Panc1 (cell line): ENCODE data around the gene SORBS1. TPM values are rescaled to one million over a fixed set of nuclear protein-coding genes. Genes with fewer than 3 reads are reported as not detected.

Experiments used
- ATAC-seq: fragments of 200-7000 bp; cut with Tn5 transposase; 2 replicates; pipeline ENCODE4 v1.9.1; 2020; ENCODE audit warnings: mild to moderate bottlenecking, moderate library complexity
- BruUV-seq: library from RNA; stranded (reverse); fragments of 400-500 nt; replicated peaks from 2 replicates; lab custom pipeline; 2021; lab: Mats Ljungman, UMichigan
- CTCF ChIA-PET: fragments of 300-600 bp; sonication (Branson Sonifier 250); formaldehyde crosslinking; loops from one replicate; lab custom pipeline; 2022; ENCODE audit warnings: antibody characterized with exemption; lab: Charles Lee
- POLR2A ChIA-PET: fragments of 300-600 bp; sonication (Branson Sonifier 250); formaldehyde crosslinking; loops from one replicate; lab custom pipeline; 2022; ENCODE audit warnings: antibody characterized with exemption; lab: Charles Lee
- DNase-seq: peaks from one replicate; pipeline ENCODE4 v3.0.0-alpha.2; 2010; ENCODE audit warnings: low read depth, low spot score
- H3K27ac ChIP-seq: 2 replicates; pipeline ENCODE4 v1.5.1; 2011; ENCODE audit warnings: mild to moderate bottlenecking, low read length, inconsistent platforms
- H3K27me3 ChIP-seq: fragments of 200-500 bp; sonication (Bioruptor generic); 2 replicates; pipeline ENCODE4 v1.6.0; 2014; ENCODE audit warnings: low read length, inconsistent platforms; ENCODE audit not compliant: control insufficient read depth, insufficient read depth
- H3K36me3 ChIP-seq: fragments of 200-500 bp; sonication (Bioruptor generic); 2 replicates; pipeline ENCODE4 v1.5.1; 2014; ENCODE audit warnings: inconsistent platforms, mild to moderate bottlenecking, low read length, moderate library complexity; ENCODE audit not compliant: control insufficient read depth, insufficient read depth
- H3K4me1 ChIP-seq: 2 replicates; pipeline ENCODE4 v1.5.1; 2011; ENCODE audit warnings: inconsistent platforms, mild to moderate bottlenecking, low read length, moderate library complexity; ENCODE audit not compliant: control insufficient read depth, insufficient read depth
- H3K4me3 ChIP-seq, 2 experiments: 2 replicates each; pipeline ENCODE4 v1.5.1; 2011 to 2012; ENCODE audit warnings: low read depth in 2 of 2, low read length in 2 of 2, mild to moderate bottlenecking in 2 of 2, inconsistent platforms in 1 of 2, moderate library complexity in 1 of 2
- H3K9me3 ChIP-seq: fragments of 200-500 bp; sonication (Bioruptor generic); 2 replicates; pipeline ENCODE4 v1.5.1; 2014; ENCODE audit warnings: low read depth, mild to moderate bottlenecking, inconsistent platforms, low read length, moderate library complexity; ENCODE audit not compliant: control insufficient read depth, insufficient read depth
- POLR2AphosphoS5 ChIP-seq: IDR thresholded peaks from 2 replicates; pipeline ENCODE4 v1.6.1; 2012; ENCODE audit warnings: mild to moderate bottlenecking, low read depth, low read length, moderate library complexity
- REST ChIP-seq, 2 experiments: IDR thresholded peaks; 2 replicates each; pipeline ENCODE4 v1.6.1; 2011 to 2012; ENCODE audit warnings: low read depth in 2 of 2, control low read depth in 1 of 2, low read length in 1 of 2, mild to moderate bottlenecking in 1 of 2, moderate library complexity in 1 of 2; ENCODE audit not compliant: insufficient read depth in 1 of 2
- SIN3A ChIP-seq: IDR thresholded peaks from 2 replicates; pipeline ENCODE4 v1.6.1; 2012; ENCODE audit warnings: low read depth, mild to moderate bottlenecking, low read length, moderate library complexity, borderline replicate concordance; ENCODE audit not compliant: insufficient read depth
- TCF7L2 ChIP-seq: IDR thresholded peaks from 2 replicates; pipeline ENCODE4 v1.6.1; 2011; ENCODE audit warnings: mild to moderate bottlenecking, low read depth, low read length, inconsistent platforms
- in situ Hi-C: cut with HindIII; loops from 2 replicates; pipeline ENCODE4 v1.10.0; 2016; ENCODE audit warnings: low sequenced_read_pairs, low pct_unique_long_range_greater_than_20kb
- intact Hi-C: fragments of 100-400 bp; cut with micrococcal nuclease; formaldehyde crosslinking; loops from one replicate; pipeline ENCODE4 v1.10.0; 2022; ENCODE audit not compliant: unreplicated experiment
- total RNA-seq: library from RNA; stranded (reverse); gene quantifications from one replicate; pipeline ENCODE4 v1.2.1, GENCODE V29; 2021; ENCODE audit not compliant: unreplicated experiment
- TF ChIP-seq, protein P1 (sequence below): fragments of 450-650 bp; IDR thresholded peaks from 2 replicates; pipeline ENCODE4 v1.5.1; 2017; ENCODE audit warnings: mild to moderate bottlenecking

Gene SORBS1
- total RNA-seq, 1 experiment from 2014 or later: 29.4 TPM

- POLR2A ChIA-PET: no interaction called here
- in situ Hi-C loops (no loop called here), intact Hi-C loops (loop anchor here (5.0 kb wide), 1 partner anchor 77 kb away; no protein-coding TSS in a partner anchor)
- no peak for TF ChIP-seq TCF7L2
- TF ChIP-seq REST (IDR thresholded peaks at IDR 0.05; ENCODE audit: insufficient read depth in 1 of 2, low read depth in 2 of 2, low read length in 1 of 2): no peak
- TF ChIP-seq POLR2AphosphoS5: no peak
- no peak for TF ChIP-seq SIN3A
- TF ChIP-seq, protein P1, sequence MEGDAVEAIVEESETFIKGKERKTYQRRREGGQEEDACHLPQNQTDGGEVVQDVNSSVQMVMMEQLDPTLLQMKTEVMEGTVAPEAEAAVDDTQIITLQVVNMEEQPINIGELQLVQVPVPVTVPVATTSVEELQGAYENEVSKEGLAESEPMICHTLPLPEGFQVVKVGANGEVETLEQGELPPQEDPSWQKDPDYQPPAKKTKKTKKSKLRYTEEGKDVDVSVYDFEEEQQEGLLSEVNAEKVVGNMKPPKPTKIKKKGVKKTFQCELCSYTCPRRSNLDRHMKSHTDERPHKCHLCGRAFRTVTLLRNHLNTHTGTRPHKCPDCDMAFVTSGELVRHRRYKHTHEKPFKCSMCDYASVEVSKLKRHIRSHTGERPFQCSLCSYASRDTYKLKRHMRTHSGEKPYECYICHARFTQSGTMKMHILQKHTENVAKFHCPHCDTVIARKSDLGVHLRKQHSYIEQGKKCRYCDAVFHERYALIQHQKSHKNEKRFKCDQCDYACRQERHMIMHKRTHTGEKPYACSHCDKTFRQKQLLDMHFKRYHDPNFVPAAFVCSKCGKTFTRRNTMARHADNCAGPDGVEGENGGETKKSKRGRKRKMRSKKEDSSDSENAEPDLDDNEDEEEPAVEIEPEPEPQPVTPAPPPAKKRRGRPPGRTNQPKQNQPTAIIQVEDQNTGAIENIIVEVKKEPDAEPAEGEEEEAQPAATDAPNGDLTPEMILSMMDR: no peak
- no peak overlapping the region for H3K27ac ChIP-seq
- no peaks in the 10 kb centered on the region for H3K27me3 ChIP-seq
- ATAC-seq: no peak
- DNase-seq: no peak
- H3K36me3 ChIP-seq: no peaks in the 10 kb centered on the region
- H3K4me3 ChIP-seq: no peak overlapping the region
- CTCF ChIA-PET: interaction anchor here (0.6 kb wide), 1 partner anchor 76 kb away, joined by 4 read pairs; no protein-coding TSS in a partner anchor
- H3K9me3 ChIP-seq: no peaks in the 10 kb centered on the region
- no TSS peak for BruUV-seq
- peaks cover 57% of the 10 kb centered on the region for H3K4me1 ChIP-seq
Measured at GRCh38 chr10:95284807-95285206, 276.4 kb downstream of the SORBS1 start.

- BruUV-seq: no TSS peak
- ChIA-PET CTCF (interaction anchor here (0.9 kb wide), 1 partner anchor 36 kb away, joined by 3 read pairs; no protein-coding TSS in a partner anchor), POLR2A (no interaction called here)
- in situ Hi-C loops (no loop called here), intact Hi-C loops (no loop called here)
- TF ChIP-seq TCF7L2: no peak
- TF ChIP-seq, protein P1: no peak
- TF ChIP-seq POLR2AphosphoS5: no peak
- no peak for TF ChIP-seq REST (IDR thresholded peaks at IDR 0.05; ENCODE audit: insufficient read depth in 1 of 2, low read depth in 2 of 2, low read length in 1 of 2)
- TF ChIP-seq SIN3A: no peak
- H3K27ac ChIP-seq: peak overlapping the region; percentile 25; the same call in 1 of the 2 replicates
- H3K9me3 ChIP-seq: no peaks in the 10 kb centered on the region
- no peak for DNase-seq
- peaks cover 53% of the 10 kb centered on the region for H3K4me1 ChIP-seq
- no peaks in the 10 kb centered on the region for H3K27me3 ChIP-seq
- no peaks in the 10 kb centered on the region for H3K36me3 ChIP-seq
- ATAC-seq: no peak; the same call in 1 of the 2 replicates
- H3K4me3 ChIP-seq: no peak overlapping the region
Measured at GRCh38 chr10:95282107-95282506, 279.1 kb downstream of the SORBS1 start.
